ENCODE results near the gene HDDC3. TPM values are rescaled to one million over a fixed set of nuclear protein-coding genes. Genes with fewer than 3 reads are reported as not detected.

The HDDC3 gene
- total RNA-seq, 1 experiment from 2014 or later = 25.5 TPM

GRCh38 chr15:90979582-90979981 is 47.2 kb upstream of the HDDC3 start:
- no TSS peak for BruUV-seq (replicated peaks)

DNA sequence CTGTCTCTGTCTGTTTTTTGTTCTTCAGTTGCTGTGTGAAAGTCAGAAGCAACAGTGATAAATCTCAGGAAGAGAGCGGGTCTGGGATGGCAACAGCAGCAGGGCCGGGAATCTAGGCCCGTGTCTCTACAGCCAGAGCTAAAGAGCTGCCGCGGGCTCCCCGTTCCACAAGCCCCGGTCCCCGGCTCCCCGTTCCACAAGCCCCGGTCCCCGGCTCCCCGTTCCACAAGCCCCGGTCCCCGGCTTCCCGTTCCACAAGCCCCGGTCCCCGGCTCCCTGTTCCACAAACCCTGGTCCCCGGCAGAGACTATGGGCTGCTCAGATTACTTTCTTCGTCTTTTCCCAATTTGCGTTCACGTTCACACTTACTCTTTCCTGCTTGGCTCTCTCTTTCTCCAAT is 41.9 kb upstream of the HDDC3 start:
- CTCF ChIA-PET = no interaction called here
- H3K9me3 Mint-ChIP-seq (ENCODE audit: unreplicated experiment) = no peaks in the 10 kb centered on the region
- intact Hi-C loops (cut with micrococcal nuclease) = no loop called here
- TF ChIP-seq CTCF (IDR thresholded peaks at IDR 0.05; ENCODE audit: unreplicated experiment) = no peak
- DNase-seq (ENCODE audit: unreplicated experiment) = no peak
- H3K4me3 Mint-ChIP-seq (ENCODE audit: unreplicated experiment) = no peak overlapping the region
- POLR2A ChIA-PET = no interaction called here
- H3K27ac Mint-ChIP-seq (ENCODE audit: low read depth, unreplicated experiment) = peak overlapping the region; percentile 9
- BruUV-seq (replicated peaks) = no TSS peak
- peaks cover under 1% of the 10 kb centered on the region for H3K4me1 Mint-ChIP-seq (ENCODE audit: insufficient read depth, unreplicated experiment)
- no peaks in the 10 kb centered on the region for H3K27me3 Mint-ChIP-seq (ENCODE audit: insufficient read depth, unreplicated experiment)
- H3K36me3 Mint-ChIP-seq (ENCODE audit: insufficient read depth, unreplicated experiment) = peaks cover 46% of the 10 kb centered on the region

More at GRCh38 chr15:90979582-90979981, 47.2 kb upstream of the HDDC3 start:
- H3K4me1 Mint-ChIP-seq (ENCODE audit: insufficient read depth, unreplicated experiment) = peaks cover 5% of the 10 kb centered on the region
- peaks cover 53% of the 10 kb centered on the region for H3K36me3 Mint-ChIP-seq (ENCODE audit: insufficient read depth, unreplicated experiment)
- H3K9me3 Mint-ChIP-seq (ENCODE audit: unreplicated experiment) = no peaks in the 10 kb centered on the region
- no peaks in the 10 kb centered on the region for H3K27me3 Mint-ChIP-seq (ENCODE audit: insufficient read depth, unreplicated experiment)
- H3K4me3 Mint-ChIP-seq (ENCODE audit: unreplicated experiment) = no peak overlapping the region
- CTCF ChIA-PET = interaction anchor here (0.6 to 7.8 kb wide), 8 partner anchors 22 to 686 kb away, joined by 3 to 74 read pairs (median 4); partner anchors contain the start of gene RCCD1
- intact Hi-C loops (cut with micrococcal nuclease) = no loop called here
- no peak for TF ChIP-seq CTCF (IDR thresholded peaks at IDR 0.05; ENCODE audit: unreplicated experiment)
- H3K27ac Mint-ChIP-seq (ENCODE audit: low read depth, unreplicated experiment) = peak overlapping the region; percentile 61
- POLR2A ChIA-PET = interaction anchor here (1.0 to 2.1 kb wide), 4 partner anchors 8 to 42 kb away, joined by 3 to 7 read pairs (median 5); partner anchors contain the start of gene VPS33B
- no peak for DNase-seq (ENCODE audit: unreplicated experiment)

DNA sequence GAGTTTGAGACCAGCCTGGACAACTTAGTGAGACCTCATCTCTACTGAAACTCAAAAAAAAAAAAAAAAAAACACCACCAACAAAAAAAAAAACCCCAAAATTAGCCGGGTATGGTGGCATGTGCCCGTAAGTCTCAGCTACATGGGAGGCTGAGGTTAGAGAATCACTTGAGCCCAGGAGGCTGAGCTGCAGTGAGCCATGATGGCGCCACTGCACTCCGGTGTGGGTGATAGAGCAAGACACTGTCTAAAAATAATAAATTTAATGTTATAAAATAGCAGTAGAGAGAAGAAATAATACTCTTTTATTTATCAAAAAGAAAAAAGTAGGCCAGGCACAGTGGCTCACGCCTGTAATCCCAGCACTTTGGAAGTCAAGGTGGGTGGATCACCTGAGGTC is 39.8 kb upstream of the HDDC3 start:
- H3K9me3 Mint-ChIP-seq (ENCODE audit: unreplicated experiment) = no peaks in the 10 kb centered on the region
- peaks cover 32% of the 10 kb centered on the region for H3K36me3 Mint-ChIP-seq (ENCODE audit: insufficient read depth, unreplicated experiment)
- H3K27me3 Mint-ChIP-seq (ENCODE audit: insufficient read depth, unreplicated experiment) = no peaks in the 10 kb centered on the region
- TF ChIP-seq CTCF (IDR thresholded peaks at IDR 0.05; ENCODE audit: unreplicated experiment) = no peak
- CTCF ChIA-PET = interaction anchor here (0.6 to 1.5 kb wide), 5 partner anchors 15 to 80 kb away, joined by 3 to 5 read pairs (median 3); no protein-coding TSS in a partner anchor
- no peak for DNase-seq (ENCODE audit: unreplicated experiment)
- H3K4me1 Mint-ChIP-seq (ENCODE audit: insufficient read depth, unreplicated experiment) = no peaks in the 10 kb centered on the region
- POLR2A ChIA-PET = interaction anchor here (0.6 to 1.4 kb wide), 4 partner anchors 8 to 1836 kb away, joined by 3 to 5 read pairs (median 4); no protein-coding TSS in a partner anchor
- intact Hi-C loops (cut with micrococcal nuclease) = no loop called here
- H3K4me3 Mint-ChIP-seq (ENCODE audit: unreplicated experiment) = no peak overlapping the region
- no TSS peak for BruUV-seq (replicated peaks)
- H3K27ac Mint-ChIP-seq (ENCODE audit: low read depth, unreplicated experiment) = no peak overlapping the region

DNA sequence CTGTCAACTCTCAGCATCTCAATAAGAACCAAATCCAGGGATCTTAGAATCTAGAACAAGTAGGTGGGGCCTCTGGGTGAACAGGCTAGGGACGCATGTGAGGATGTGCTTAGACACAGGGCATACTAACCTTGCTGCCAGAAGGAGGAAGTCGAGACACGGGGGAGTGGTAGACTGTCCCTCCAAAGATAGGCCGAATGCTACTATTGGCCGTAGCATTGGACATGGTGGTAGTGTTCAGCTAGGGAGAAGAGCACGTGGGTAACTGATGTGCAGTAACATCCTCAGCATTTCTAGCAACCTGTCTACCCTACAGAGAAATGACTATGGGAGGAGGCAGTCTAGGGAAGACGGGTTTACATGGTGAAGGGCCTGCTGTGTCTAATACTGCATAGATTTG is 37.9 kb upstream of the HDDC3 start:
- no peaks in the 10 kb centered on the region for H3K27me3 Mint-ChIP-seq (ENCODE audit: insufficient read depth, unreplicated experiment)
- H3K9me3 Mint-ChIP-seq (ENCODE audit: unreplicated experiment) = no peaks in the 10 kb centered on the region
- DNase-seq (ENCODE audit: unreplicated experiment) = no peak
- CTCF ChIA-PET = interaction anchor here (0.9 to 1.0 kb wide), 3 partner anchors 9 to 37 kb away, joined by 3 to 6 read pairs (median 4); no protein-coding TSS in a partner anchor
- BruUV-seq (replicated peaks) = no TSS peak
- TF ChIP-seq CTCF (IDR thresholded peaks at IDR 0.05; ENCODE audit: unreplicated experiment) = no peak
- intact Hi-C loops (cut with micrococcal nuclease) = no loop called here
- no peaks in the 10 kb centered on the region for H3K4me1 Mint-ChIP-seq (ENCODE audit: insufficient read depth, unreplicated experiment)
- peaks cover 44% of the 10 kb centered on the region for H3K36me3 Mint-ChIP-seq (ENCODE audit: insufficient read depth, unreplicated experiment)
- H3K27ac Mint-ChIP-seq (ENCODE audit: low read depth, unreplicated experiment) = no peak overlapping the region
- H3K4me3 Mint-ChIP-seq (ENCODE audit: unreplicated experiment) = no peak overlapping the region
- POLR2A ChIA-PET = interaction anchor here (1.5 kb wide), 1 partner anchor 17 kb away, joined by 3 read pairs; no protein-coding TSS in a partner anchor

Data from MCF 10A (cell line).